GM12878 (cell line): ENCODE results near the gene KLF7. TPM values are rescaled to one million over a fixed set of nuclear protein-coding genes. Genes with fewer than 3 reads are reported as not detected.

Source experiments
- ATAC-seq: fragments of 200-7000 bp; cut with Tn5 transposase; 3 replicates; pipeline ENCODE4 v1.9.1; 2020; ENCODE audit warnings: mild to moderate bottlenecking, moderate library complexity
- BruUV-seq: library from RNA; stranded (reverse); fragments of 400-500 nt; replicated peaks from 2 replicates; lab custom pipeline; 2021; lab: Mats Ljungman, UMichigan
- CTCF ChIA-PET: fragments of 300-600 bp; sonication (Branson Sonifier 250); formaldehyde crosslinking; extraction: SDS; loops from one replicate; lab custom pipeline; 2021; ENCODE audit warnings: inconsistent platforms; lab: Yijun Ruan, JAX
- POLR2A ChIA-PET: fragments of 350-600 bp; formaldehyde crosslinking; extraction: SDS; loops from one replicate; lab custom pipeline; 2021; ENCODE audit warnings: inconsistent platforms; lab: Charles Lee
- RAD21 ChIA-PET: fragments of 300-600 bp; sonication (Branson Sonifier 250); formaldehyde crosslinking; loops from one replicate; lab custom pipeline; 2023; ENCODE audit warnings: antibody characterized with exemption; ENCODE audit not compliant: unreplicated experiment; lab: Charles Lee
- SMC1A ChIA-PET: fragments of 300-600 bp; sonication (Branson Sonifier 250); formaldehyde crosslinking; loops from one replicate; lab custom pipeline; 2023; ENCODE audit not compliant: unreplicated experiment, uncharacterized antibody; lab: Charles Lee
- DNase-seq: peaks from one replicate; pipeline ENCODE4 v3.0.0-alpha.2; 2011; ENCODE audit warnings: low read depth, low spot score
- FAIRE-seq: peaks from 3 replicates; lab custom pipeline; 2011; peaks lifted over from hg19 to GRCh38; lab: Jason Lieb, UNC
- H2AFZ ChIP-seq: 2 replicates; pipeline ENCODE4 v1.6.0; 2011; ENCODE audit warnings: low read depth, low read length, control low read depth; ENCODE audit not compliant: control insufficient read depth
- H3K27ac ChIP-seq: 2 replicates; pipeline ENCODE4 v1.5.1; 2011; ENCODE audit warnings: control low read depth; ENCODE audit not compliant: control insufficient read depth, insufficient read depth
- H3K27me3 ChIP-seq, 2 experiments: replicated peaks in 1 of 2; 2 replicates each; pipeline versions ENCODE4 v1.6.0 to v1.6.1; 2011; ENCODE audit warnings: low read length in 1 of 2; ENCODE audit not compliant: control insufficient read depth in 2 of 2, insufficient read depth in 2 of 2
- H3K36me3 ChIP-seq, 2 experiments: 2 replicates each; pipeline ENCODE4 v1.5.1; 2011; ENCODE audit warnings: low read length in 1 of 2; ENCODE audit not compliant: control insufficient read depth in 2 of 2, insufficient read depth in 2 of 2
- H3K4me1 ChIP-seq: 2 replicates; pipeline ENCODE4 v1.6.1; 2011; ENCODE audit warnings: mild to moderate bottlenecking, low read length, moderate library complexity, mixed read lengths; ENCODE audit not compliant: control insufficient read depth, insufficient read depth
- H3K4me2 ChIP-seq: 2 replicates; pipeline ENCODE4 v1.6.0; 2011; ENCODE audit warnings: control low read depth; ENCODE audit not compliant: control insufficient read depth, insufficient read depth
- H3K4me3 ChIP-seq: fragments of 200-600 bp; sonication (generic); 2 replicates; pipeline ENCODE4 v1.5.1; 2016
- H3K79me2 ChIP-seq: 2 replicates; pipeline ENCODE4 v1.6.0; 2011; ENCODE audit warnings: low read length; ENCODE audit not compliant: control insufficient read depth, insufficient read depth
- H3K9ac ChIP-seq: 2 replicates; pipeline ENCODE4 v1.8.0; 2011; ENCODE audit warnings: low read length, control low read depth, mixed read lengths; ENCODE audit not compliant: control insufficient read depth, insufficient read depth
- H3K9me3 ChIP-seq: replicated peaks from 3 replicates; pipeline ENCODE4 v1.5.1; 2011; ENCODE audit warnings: mild to moderate bottlenecking, low read length; ENCODE audit not compliant: control insufficient read depth, insufficient read depth
- H4K20me1 ChIP-seq: 2 replicates; pipeline ENCODE4 v1.6.0; 2011; ENCODE audit not compliant: control insufficient read depth, insufficient read depth
- CREM ChIP-seq: IDR thresholded peaks from 2 replicates; pipeline ENCODE4 v1.6.1; 2014; ENCODE audit warnings: antibody characterized with exemption, low read depth
- JUNB ChIP-seq: IDR thresholded peaks from 2 replicates; pipeline ENCODE4 v1.6.1; 2016; ENCODE audit warnings: antibody characterized with exemption, mild to moderate bottlenecking
- JUND ChIP-seq: IDR thresholded peaks from 2 replicates; pipeline ENCODE4 v1.6.1; 2012; ENCODE audit warnings: low read depth, mild to moderate bottlenecking, low read length, improper control_type of control experiment, moderate library complexity
- KAT2A ChIP-seq: conservative IDR thresholded peaks from 2 replicates; pipeline ENCODE4 v1.6.1; 2011; ENCODE audit warnings: low read depth, low read length; ENCODE audit not compliant: control insufficient read depth
- NRF1 ChIP-seq: conservative IDR thresholded peaks from 2 replicates; pipeline ENCODE4 v1.6.1; 2011; ENCODE audit warnings: mild to moderate bottlenecking, low read depth, low read length, improper control_type of control experiment
- RBBP5 ChIP-seq: fragments of 200-600 bp; sonication (generic); conservative IDR thresholded peaks from 2 replicates; pipeline ENCODE4 v1.6.1; 2016
- RELA ChIP-seq: fragments of 450-650 bp; IDR thresholded peaks from 2 replicates; pipeline ENCODE4 v1.8.0; 2014; ENCODE audit warnings: borderline replicate concordance; ENCODE audit not compliant: partially characterized antibody
- RFX5 ChIP-seq: IDR thresholded peaks from 2 replicates; pipeline ENCODE4 v1.6.1; 2011; ENCODE audit warnings: low read depth, low read length, improper control_type of control experiment
- SIN3A ChIP-seq: IDR thresholded peaks from 2 replicates; pipeline ENCODE4 v1.6.1; 2012; ENCODE audit warnings: low read depth, low read length, improper control_type of control experiment
- SMAD5 ChIP-seq: IDR thresholded peaks from 2 replicates; pipeline ENCODE4 v1.6.1; 2016; ENCODE audit warnings: antibody characterized with exemption, low read depth
- STAT3 ChIP-seq: IDR thresholded peaks from 2 replicates; pipeline ENCODE4 v1.6.1; 2011; ENCODE audit warnings: low read depth, low read length, improper control_type of control experiment
- TARDBP ChIP-seq: IDR thresholded peaks from 2 replicates; pipeline ENCODE4 v1.6.1; 2016; ENCODE audit warnings: borderline replicate concordance
- YY1 ChIP-seq: IDR thresholded peaks from 2 replicates; pipeline ENCODE4 v1.6.1; 2011; ENCODE audit warnings: low read depth, mild to moderate bottlenecking, low read length
- ZSCAN29 ChIP-seq: fragments of 450-650 bp; IDR thresholded peaks from 2 replicates; pipeline ENCODE4 v1.6.1; 2017; ENCODE audit warnings: mild to moderate bottlenecking, moderate library complexity
- ZZZ3 ChIP-seq: IDR thresholded peaks from 2 replicates; pipeline ENCODE4 v1.6.1; 2011; ENCODE audit warnings: low read depth; ENCODE audit not compliant: control insufficient read depth, insufficient read length
- WGBS: methylation state at CpG from one replicate; pipeline ENCODE4 v1.1.6; 2016; ENCODE audit warnings: low lambda C conversion rate; ENCODE audit not compliant: insufficient replicate concordance, insufficient coverage; ENCODE audit errors: missing lambda C conversion rate; 5-methylcytosine and 5-hydroxymethylcytosine counted together
- in situ Hi-C: fragments of 300-500 bp; cut with MboI; formaldehyde crosslinking; loops from 9 replicates; pipeline ENCODE4 v1.14.3; 2018; ENCODE audit warnings: mixed read lengths
- intact Hi-C: fragments of 100-400 bp; cut with micrococcal nuclease; formaldehyde crosslinking; loops from one replicate; pipeline ENCODE4 v1.14.2; 2022; ENCODE audit not compliant: unreplicated experiment
- polyA plus RNA-seq, 11 experiments: library from polyadenylated mRNA; depleted of rRNA in 4 of 11; unstranded in 6 of 11; stranded (reverse) in 5 of 11; fragments of >200 nt; fragmentation: Nextera tagmentation in 4 of 11; fragmentation: Illumina TruSeq in 1 of 11; extraction: Ambion mirVana in 4 of 11; extraction: Trizol in 1 of 11; gene quantifications; 1 replicate in 1 of 11; 2 replicates in 10 of 11; pipeline versions ENCODE4 v1.2.1 to v1.2.3, GENCODE V29; 2011 to 2016; ENCODE audit warnings: inconsistent platforms in 2 of 11, missing spikeins in 2 of 11, low read depth in 1 of 11
- total RNA-seq, 4 experiments: library from RNA; depleted of rRNA in 3 of 4; stranded (reverse); fragments of >200 nt in 3 of 4; fragmentation: Illumina TruSeq in 1 of 4; extraction: Trizol in 1 of 4; gene quantifications; 2 replicates each; pipeline versions ENCODE4 v1.2.1 to v1.2.3, GENCODE V29; 2013 to 2021
- TF ChIP-seq, protein P1 (sequence below): fragments of 450-650 bp; IDR thresholded peaks from 2 replicates; pipeline ENCODE4 v1.6.1; 2017; ENCODE audit warnings: mild to moderate bottlenecking, moderate library complexity

Gene KLF7
- total and polyA plus RNA-seq, 10 of the 15 experiments (the other 5 are each of a cell fraction or from before 2014, with no cell fraction given) = 2.4 to 24.8 (median 8.5) TPM

DNA sequence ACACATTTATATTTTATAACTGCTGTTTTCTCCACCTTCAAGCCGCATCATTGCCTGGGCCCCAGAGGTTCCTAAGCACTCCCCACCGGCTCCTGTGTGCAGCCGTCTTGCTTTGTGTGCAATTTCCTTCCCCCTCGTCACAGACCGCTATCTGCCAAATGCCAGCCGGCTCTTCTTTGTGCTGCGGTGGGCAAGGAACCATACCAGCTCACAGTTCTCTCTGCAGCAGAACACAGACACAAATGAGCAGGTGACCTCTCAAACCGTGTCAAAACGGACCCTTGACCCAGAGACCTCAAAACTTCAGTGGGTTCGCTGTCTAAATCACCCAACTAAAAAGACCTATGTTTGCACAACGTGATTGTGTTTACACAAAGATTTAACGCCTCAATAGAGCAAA is 58.2 kb downstream of the KLF7 start:
- DNase-seq = no peak
- Histone ChIP-seq H4K20me1 (no peaks in the 10 kb centered on the region), H3K79me2 (no peaks in the 10 kb centered on the region), H3K36me3 (no peaks in the 10 kb centered on the region; a peak in 2 of 4 replicates), H3K4me2 (no peak overlapping the region), H3K27me3 (no peaks in the 10 kb centered on the region), H3K4me3 (no peak overlapping the region), H3K27ac (no peak overlapping the region), H3K9me3 (no peaks in the 10 kb centered on the region), H3K4me1 (no peaks in the 10 kb centered on the region), H2AFZ (no peak overlapping the region), H3K9ac (no peak overlapping the region)
- in situ Hi-C loops (no loop called here), intact Hi-C loops (no loop called here)
- no peak for TF ChIP-seq TARDBP
- TF ChIP-seq CREM = no peak
- TF ChIP-seq RFX5 = no peak
- TF ChIP-seq YY1 = no peak
- TF ChIP-seq, protein P1, sequence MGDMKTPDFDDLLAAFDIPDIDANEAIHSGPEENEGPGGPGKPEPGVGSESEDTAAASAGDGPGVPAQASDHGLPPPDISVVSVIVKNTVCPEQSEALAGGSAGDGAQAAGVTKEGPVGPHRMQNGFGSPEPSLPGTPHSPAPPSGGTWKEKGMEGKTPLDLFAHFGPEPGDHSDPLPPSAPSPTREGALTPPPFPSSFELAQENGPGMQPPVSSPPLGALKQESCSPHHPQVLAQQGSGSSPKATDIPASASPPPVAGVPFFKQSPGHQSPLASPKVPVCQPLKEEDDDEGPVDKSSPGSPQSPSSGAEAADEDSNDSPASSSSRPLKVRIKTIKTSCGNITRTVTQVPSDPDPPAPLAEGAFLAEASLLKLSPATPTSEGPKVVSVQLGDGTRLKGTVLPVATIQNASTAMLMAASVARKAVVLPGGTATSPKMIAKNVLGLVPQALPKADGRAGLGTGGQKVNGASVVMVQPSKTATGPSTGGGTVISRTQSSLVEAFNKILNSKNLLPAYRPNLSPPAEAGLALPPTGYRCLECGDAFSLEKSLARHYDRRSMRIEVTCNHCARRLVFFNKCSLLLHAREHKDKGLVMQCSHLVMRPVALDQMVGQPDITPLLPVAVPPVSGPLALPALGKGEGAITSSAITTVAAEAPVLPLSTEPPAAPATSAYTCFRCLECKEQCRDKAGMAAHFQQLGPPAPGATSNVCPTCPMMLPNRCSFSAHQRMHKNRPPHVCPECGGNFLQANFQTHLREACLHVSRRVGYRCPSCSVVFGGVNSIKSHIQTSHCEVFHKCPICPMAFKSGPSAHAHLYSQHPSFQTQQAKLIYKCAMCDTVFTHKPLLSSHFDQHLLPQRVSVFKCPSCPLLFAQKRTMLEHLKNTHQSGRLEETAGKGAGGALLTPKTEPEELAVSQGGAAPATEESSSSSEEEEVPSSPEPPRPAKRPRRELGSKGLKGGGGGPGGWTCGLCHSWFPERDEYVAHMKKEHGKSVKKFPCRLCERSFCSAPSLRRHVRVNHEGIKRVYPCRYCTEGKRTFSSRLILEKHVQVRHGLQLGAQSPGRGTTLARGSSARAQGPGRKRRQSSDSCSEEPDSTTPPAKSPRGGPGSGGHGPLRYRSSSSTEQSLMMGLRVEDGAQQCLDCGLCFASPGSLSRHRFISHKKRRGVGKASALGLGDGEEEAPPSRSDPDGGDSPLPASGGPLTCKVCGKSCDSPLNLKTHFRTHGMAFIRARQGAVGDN = no peak
- no peak for TF ChIP-seq NRF1
- TF ChIP-seq ZSCAN29 = no peak
- no peak for TF ChIP-seq STAT3
- no peak for TF ChIP-seq SMAD5
- TF ChIP-seq ZZZ3 = no peak
- no peak for TF ChIP-seq KAT2A
- no peak for TF ChIP-seq JUNB
- TF ChIP-seq RBBP5 = no peak
- TF ChIP-seq JUND = no peak
- no peak for TF ChIP-seq SIN3A
- no peak for TF ChIP-seq RELA
- CTCF ChIA-PET = no interaction called here
- no peak for ATAC-seq
- 93% methylated on average over 12 of the region's 12 CpGs for WGBS
- SMC1A ChIA-PET = interaction anchor here (0.7 to 1.5 kb wide), 2 partner anchors 17 to 34 kb away, joined by 3 read pairs; no protein-coding TSS in a partner anchor
- BruUV-seq = no TSS peak
- RAD21 ChIA-PET = no interaction called here
- POLR2A ChIA-PET = no interaction called here
- no peak for FAIRE-seq
